T-helper 22 cell (primary cell): ENCODE measurements around the gene AIDA.

Source experiments
- DNase-seq: peaks from one replicate; pipeline ENCODE4 v3.0.0-alpha.2; 2020; ENCODE audit warnings: low read depth

Gene AIDA

DNA sequence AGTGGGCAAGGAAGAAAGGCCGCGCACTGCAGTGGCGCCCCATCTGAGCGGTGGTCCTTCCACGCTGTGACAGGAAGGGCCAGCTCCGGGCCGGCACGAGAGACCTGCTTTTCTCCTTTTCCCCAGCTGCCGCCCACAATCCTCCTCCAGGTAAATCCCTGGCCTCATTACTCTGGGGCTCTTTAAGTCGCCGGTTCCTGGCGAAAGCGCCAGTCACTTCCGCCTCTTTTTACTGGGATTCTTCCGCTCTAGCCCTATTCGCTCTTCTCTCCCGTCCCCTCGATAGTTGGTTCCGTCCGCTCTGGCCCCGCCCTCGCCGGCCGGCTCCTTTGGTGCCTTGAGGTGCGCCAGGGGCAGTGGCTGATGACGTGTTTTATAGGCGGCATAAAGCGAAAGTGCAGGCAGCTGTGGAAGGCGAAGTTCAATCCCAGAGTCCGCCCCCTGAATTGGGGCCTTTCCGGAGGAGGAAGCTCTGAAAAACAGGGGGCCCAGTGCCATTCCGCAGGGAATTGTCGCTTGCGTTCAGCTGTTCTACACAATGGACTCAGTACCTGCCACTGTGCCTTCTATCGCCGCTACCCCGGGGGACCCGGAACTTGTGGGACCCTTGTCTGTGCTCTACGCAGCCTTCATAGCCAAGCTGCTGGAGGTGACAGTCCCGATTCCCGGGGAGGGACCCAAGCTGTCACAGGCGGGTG lies 68.2 kb downstream of the AIDA start:
- DNase-seq, result peak; percentile 97

- no peak for DNase-seq
These were observed 68.7 kb downstream of the AIDA start for GRCh38 chr1:222643606-222643937.

DNA sequence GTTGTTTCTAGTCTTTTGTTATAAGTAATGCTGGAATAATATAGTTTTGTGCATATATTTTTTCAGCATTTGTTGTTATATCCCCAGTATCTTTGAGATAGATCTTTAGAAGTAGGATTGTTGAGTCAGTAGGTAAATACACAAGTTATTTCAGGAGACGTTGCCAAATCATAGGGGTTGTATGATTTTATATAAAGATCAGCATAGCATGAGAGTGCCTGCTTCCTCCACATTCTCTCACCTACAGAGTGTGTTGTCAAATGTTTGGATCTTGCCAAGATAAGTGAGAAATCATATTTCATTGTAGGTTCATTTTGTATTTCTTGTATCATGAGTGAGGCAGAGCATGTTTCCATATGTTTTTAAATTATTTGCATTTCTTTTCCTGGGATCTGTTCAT lies 69.8 kb downstream of the AIDA start:
- DNase-seq, result no peak

DNA sequence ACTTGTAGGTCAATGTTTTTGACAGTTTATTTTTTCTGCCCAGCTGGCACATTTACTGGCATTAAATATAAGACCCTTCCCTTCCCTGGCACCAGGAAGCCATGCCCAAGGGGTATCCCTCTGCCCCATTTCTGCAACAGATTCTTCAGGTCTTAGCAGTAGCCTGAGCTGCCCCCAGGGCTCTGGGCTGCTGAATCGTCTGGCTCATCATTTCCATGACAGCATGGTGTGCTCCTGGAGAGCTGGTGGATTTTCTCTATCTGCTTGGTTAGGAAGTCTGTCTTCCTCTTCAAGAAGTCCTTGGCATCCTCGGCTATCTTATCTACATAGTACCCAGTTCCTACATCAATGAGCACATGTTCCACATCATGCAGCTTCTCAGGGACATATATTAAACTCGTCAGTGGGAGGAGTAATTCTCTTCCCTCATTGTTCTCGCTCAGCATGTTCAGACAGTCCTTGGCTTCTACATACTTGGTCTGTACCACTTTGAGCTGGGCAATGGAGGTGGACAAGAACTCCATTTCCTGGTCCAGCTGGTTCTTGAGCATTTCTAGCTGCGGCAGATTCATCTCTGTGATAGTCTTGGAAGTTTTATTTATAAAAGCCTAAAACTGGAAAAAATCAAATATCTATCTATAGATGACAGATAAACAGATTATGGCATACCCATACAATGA lies 70.9 kb downstream of the AIDA start:
- no peak for DNase-seq

- DNase-seq, result peak; percentile 38
These were observed 77.9 kb downstream of the AIDA start for GRCh38 chr1:222634180-222635013.

DNA sequence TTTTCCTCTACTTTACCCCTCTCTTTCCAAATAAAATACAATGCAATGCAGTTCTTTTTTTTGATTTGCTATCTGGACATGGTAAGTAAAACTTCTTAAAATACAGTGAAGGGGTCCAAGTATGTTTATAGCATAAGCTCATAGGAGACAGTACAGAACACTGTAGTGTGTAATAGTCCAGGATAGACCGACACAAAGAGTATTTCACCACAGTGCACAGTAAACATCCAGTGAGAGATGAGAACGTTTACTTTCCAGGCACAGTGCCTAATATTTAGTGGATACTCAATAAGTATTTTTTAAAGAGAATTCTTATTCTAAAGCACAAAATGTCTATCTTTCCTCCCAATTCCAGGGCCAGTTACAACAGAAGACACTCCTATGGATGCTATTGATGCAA lies 79.5 kb downstream of the AIDA start:
- DNase-seq, result no peak

DNA sequence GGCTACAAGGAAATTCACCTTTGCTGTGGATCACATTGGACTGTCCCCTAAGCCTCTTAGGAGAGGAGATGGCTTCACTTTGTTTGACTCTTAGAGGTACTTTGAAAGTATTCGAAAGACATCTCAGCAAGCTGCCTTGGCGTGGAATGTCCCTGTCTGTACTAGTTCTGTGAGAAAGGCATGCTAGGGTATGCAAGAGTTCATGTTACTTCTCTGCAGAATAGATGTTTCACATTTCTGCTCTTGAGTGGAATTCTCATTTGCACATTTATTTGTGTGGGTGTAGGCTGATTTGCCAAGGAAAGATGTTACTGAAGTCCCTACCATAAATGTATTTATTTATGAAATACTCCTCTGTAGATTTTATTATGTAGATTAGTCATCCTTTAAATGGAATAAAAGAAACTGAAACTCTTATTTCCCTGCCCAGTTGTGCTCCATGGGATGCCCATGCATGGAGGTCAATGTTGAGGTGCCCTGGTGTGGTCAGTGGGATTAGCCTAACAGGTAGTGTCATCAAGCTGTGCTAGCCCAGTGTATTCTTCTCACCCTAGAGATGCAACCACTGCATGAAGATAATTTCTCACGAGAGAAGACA lies 80.6 kb downstream of the AIDA start:
- DNase-seq, result no peak

- DNase-seq, result no peak
These were observed 82.3 kb downstream of the AIDA start for GRCh38 chr1:222629921-222630535.

- no peak for DNase-seq
These were observed 85.1 kb downstream of the AIDA start for GRCh38 chr1:222627232-222627631.

DNA sequence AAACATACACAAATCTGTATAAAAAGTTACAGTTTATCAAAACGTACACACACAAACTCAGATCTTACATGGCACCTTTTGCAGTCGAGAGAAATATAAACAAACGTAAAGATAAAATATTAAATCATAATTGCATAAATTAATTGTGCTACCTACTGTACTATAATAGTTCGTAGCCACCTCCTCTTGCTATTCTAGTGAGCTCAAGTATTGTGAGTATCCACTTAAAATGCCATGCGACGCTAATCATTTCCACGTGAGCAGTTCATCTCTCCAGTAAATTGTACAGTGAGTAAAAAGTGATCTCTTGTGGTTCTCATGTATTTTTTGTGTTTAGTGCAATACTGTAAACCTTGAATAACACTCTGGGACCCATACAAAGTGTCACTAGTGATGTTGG lies 88.1 kb downstream of the AIDA start:
- DNase-seq, result no peak

DNA sequence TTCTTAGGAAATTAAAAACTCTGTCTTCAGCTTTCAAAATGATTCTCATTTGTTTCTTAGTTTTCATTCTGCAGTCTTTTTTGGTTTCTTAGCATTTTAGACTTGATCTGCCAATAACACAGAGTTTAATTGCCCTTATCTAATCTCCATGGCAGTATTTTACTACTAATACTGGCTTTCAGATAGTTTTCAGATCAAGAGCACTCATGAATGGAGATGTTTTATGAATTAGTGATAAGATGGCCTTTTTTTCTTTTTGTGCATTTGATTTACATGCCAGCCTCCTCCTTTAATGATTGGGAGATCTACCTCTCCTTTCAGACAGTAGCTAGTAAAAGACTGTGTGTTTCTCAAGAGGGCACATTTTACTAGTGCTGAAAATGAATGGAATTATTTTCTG lies 88.8 kb downstream of the AIDA start:
- DNase-seq, result no peak

- no peak for DNase-seq
These were observed 89.5 kb downstream of the AIDA start for GRCh38 chr1:222622765-222623164.

DNA sequence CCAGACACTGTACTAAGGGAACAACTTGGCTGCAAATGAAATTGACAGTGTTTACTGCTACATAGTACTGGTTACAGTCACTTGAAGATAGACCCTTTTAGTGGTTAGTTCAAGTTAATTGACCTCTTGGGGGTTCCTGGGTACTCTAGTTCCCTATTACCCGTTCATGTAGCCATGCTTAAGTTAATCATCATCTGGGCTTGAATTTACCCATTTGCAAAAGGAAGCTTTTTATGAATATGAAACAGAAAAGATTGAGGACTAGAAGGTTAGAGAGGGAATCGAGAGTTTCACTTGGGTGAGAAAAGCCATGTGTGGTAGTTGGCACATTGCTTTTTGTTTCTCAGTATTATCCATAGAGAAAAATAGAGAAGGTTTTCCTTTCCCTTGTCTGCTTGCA lies 91.7 kb downstream of the AIDA start:
- DNase-seq, result no peak

- DNase-seq, result no peak
These were observed 93.3 kb downstream of the AIDA start for GRCh38 chr1:222618880-222619596.
